Measurements from ENCODE around the gene PRDX4.

PRDX4 gene

GRCh38 chrX:23727206-23727605 lies 59.9 kb downstream of the PRDX4 start:
- no peaks in the 10 kb centered on the region for H3K36me3 ChIP-seq (ENCODE audit: control insufficient read depth, insufficient read depth, low read length)
- WGBS, 2 experiments, result 88 to 95% methylated on average over 3 of the region's 3 CpGs
- no peaks in the 10 kb centered on the region for H3K27me3 ChIP-seq (ENCODE audit: control insufficient read depth, insufficient read depth, low read length, poor library complexity, severe bottlenecking)
- no peak overlapping the region for H3K27ac ChIP-seq (ENCODE audit: insufficient read depth, low read depth, low read length, poor library complexity, severe bottlenecking)
- H3K4me3 ChIP-seq (ENCODE audit: insufficient read depth, low read depth, low read length), result no peak overlapping the region
- no peaks in the 10 kb centered on the region for H3K4me1 ChIP-seq (ENCODE audit: control insufficient read depth, insufficient read depth, low read length)
- H3K9me3 ChIP-seq (ENCODE audit: control insufficient read depth, low read length), result no peaks in the 10 kb centered on the region

GRCh38 chrX:23729214-23729613 lies 61.9 kb downstream of the PRDX4 start:
- Histone ChIP-seq H3K9me3 (ENCODE audit: control insufficient read depth, low read length) (no peaks in the 10 kb centered on the region), H3K4me1 (ENCODE audit: control insufficient read depth, insufficient read depth, low read length) (no peaks in the 10 kb centered on the region), H3K36me3 (ENCODE audit: control insufficient read depth, insufficient read depth, low read length) (no peaks in the 10 kb centered on the region), H3K27me3 (ENCODE audit: control insufficient read depth, insufficient read depth, low read length, poor library complexity, severe bottlenecking) (no peaks in the 10 kb centered on the region), H3K4me3 (ENCODE audit: insufficient read depth, low read depth, low read length) (no peak overlapping the region), H3K27ac (ENCODE audit: insufficient read depth, low read depth, low read length, poor library complexity, severe bottlenecking) (no peak overlapping the region)
- WGBS, 2 experiments, result 95 to 100% methylated on average over 1 of the region's 1 CpG

GRCh38 chrX:23731951-23732350 lies 64.7 kb downstream of the PRDX4 start:
- Histone ChIP-seq H3K36me3 (ENCODE audit: control insufficient read depth, insufficient read depth, low read length) (no peaks in the 10 kb centered on the region), H3K27me3 (ENCODE audit: control insufficient read depth, insufficient read depth, low read length, poor library complexity, severe bottlenecking) (no peaks in the 10 kb centered on the region), H3K4me1 (ENCODE audit: control insufficient read depth, insufficient read depth, low read length) (no peaks in the 10 kb centered on the region), H3K9me3 (ENCODE audit: control insufficient read depth, low read length) (no peaks in the 10 kb centered on the region), H3K27ac (ENCODE audit: insufficient read depth, low read depth, low read length, poor library complexity, severe bottlenecking) (no peak overlapping the region), H3K4me3 (ENCODE audit: insufficient read depth, low read depth, low read length) (no peak overlapping the region)
- 100% methylated on average over 1 of the region's 1 CpG; no CpG with 5 or more reads in 1 of the 2 experiments for WGBS, 2 experiments

- no peak overlapping the region for H3K27ac ChIP-seq (ENCODE audit: insufficient read depth, low read depth, low read length, poor library complexity, severe bottlenecking)
- no peaks in the 10 kb centered on the region for H3K36me3 ChIP-seq (ENCODE audit: control insufficient read depth, insufficient read depth, low read length)
- H3K4me3 ChIP-seq (ENCODE audit: insufficient read depth, low read depth, low read length), result no peak overlapping the region
- WGBS, 2 experiments, result 71 to 80% methylated on average over 1 to 4 of the region's 5 CpGs
- no peaks in the 10 kb centered on the region for H3K27me3 ChIP-seq (ENCODE audit: control insufficient read depth, insufficient read depth, low read length, poor library complexity, severe bottlenecking)
- H3K4me1 ChIP-seq (ENCODE audit: control insufficient read depth, insufficient read depth, low read length), result no peaks in the 10 kb centered on the region
- H3K9me3 ChIP-seq (ENCODE audit: control insufficient read depth, low read length), result no peaks in the 10 kb centered on the region
Measured at GRCh38 chrX:23732704-23733103, 65.4 kb downstream of the PRDX4 start.
